GM12878 (cell line): Measurements from ENCODE around the gene AIP. TPM values are rescaled to one million over a fixed set of nuclear protein-coding genes. Genes with fewer than 3 reads are reported as not detected.
A peak's percentile ranks its signal among the peaks of the same experiment; 100 is the strongest.

Source experiments
- ATAC-seq: fragments of 200-7000 bp; cut with Tn5 transposase; 3 replicates; pipeline ENCODE4 v1.9.1; 2020; ENCODE audit warnings: mild to moderate bottlenecking, moderate library complexity
- BruUV-seq: library from RNA; stranded (reverse); fragments of 400-500 nt; replicated peaks from 2 replicates; lab custom pipeline; 2021; lab: Mats Ljungman, UMichigan
- CTCF ChIA-PET: fragments of 300-600 bp; sonication (Branson Sonifier 250); formaldehyde crosslinking; extraction: SDS; loops from one replicate; lab custom pipeline; 2021; ENCODE audit warnings: inconsistent platforms; lab: Yijun Ruan, JAX
- POLR2A ChIA-PET: fragments of 350-600 bp; formaldehyde crosslinking; extraction: SDS; loops from one replicate; lab custom pipeline; 2021; ENCODE audit warnings: inconsistent platforms; lab: Charles Lee
- RAD21 ChIA-PET: fragments of 300-600 bp; sonication (Branson Sonifier 250); formaldehyde crosslinking; loops from one replicate; lab custom pipeline; 2023; ENCODE audit warnings: antibody characterized with exemption; ENCODE audit not compliant: unreplicated experiment; lab: Charles Lee
- SMC1A ChIA-PET: fragments of 300-600 bp; sonication (Branson Sonifier 250); formaldehyde crosslinking; loops from one replicate; lab custom pipeline; 2023; ENCODE audit not compliant: unreplicated experiment, uncharacterized antibody; lab: Charles Lee
- DNase-seq: peaks from one replicate; pipeline ENCODE4 v3.0.0-alpha.2; 2011; ENCODE audit warnings: low read depth, low spot score
- FAIRE-seq: peaks from 3 replicates; lab custom pipeline; 2011; peaks lifted over from hg19 to GRCh38; lab: Jason Lieb, UNC
- H2AFZ ChIP-seq: 2 replicates; pipeline ENCODE4 v1.6.0; 2011; ENCODE audit warnings: low read depth, low read length, control low read depth; ENCODE audit not compliant: control insufficient read depth
- H3K27ac ChIP-seq: 2 replicates; pipeline ENCODE4 v1.5.1; 2011; ENCODE audit warnings: control low read depth; ENCODE audit not compliant: control insufficient read depth, insufficient read depth
- H3K27me3 ChIP-seq, 2 experiments: replicated peaks in 1 of 2; 2 replicates each; pipeline versions ENCODE4 v1.6.0 to v1.6.1; 2011; ENCODE audit warnings: low read length in 1 of 2; ENCODE audit not compliant: control insufficient read depth in 2 of 2, insufficient read depth in 2 of 2
- H3K36me3 ChIP-seq, 2 experiments: 2 replicates each; pipeline ENCODE4 v1.5.1; 2011; ENCODE audit warnings: low read length in 1 of 2; ENCODE audit not compliant: control insufficient read depth in 2 of 2, insufficient read depth in 2 of 2
- H3K4me1 ChIP-seq: 2 replicates; pipeline ENCODE4 v1.6.1; 2011; ENCODE audit warnings: mild to moderate bottlenecking, low read length, moderate library complexity, mixed read lengths; ENCODE audit not compliant: control insufficient read depth, insufficient read depth
- H3K4me2 ChIP-seq: 2 replicates; pipeline ENCODE4 v1.6.0; 2011; ENCODE audit warnings: control low read depth; ENCODE audit not compliant: control insufficient read depth, insufficient read depth
- H3K4me3 ChIP-seq: fragments of 200-600 bp; sonication (generic); 2 replicates; pipeline ENCODE4 v1.5.1; 2016
- H3K79me2 ChIP-seq: 2 replicates; pipeline ENCODE4 v1.6.0; 2011; ENCODE audit warnings: low read length; ENCODE audit not compliant: control insufficient read depth, insufficient read depth
- H3K9ac ChIP-seq: 2 replicates; pipeline ENCODE4 v1.8.0; 2011; ENCODE audit warnings: low read length, control low read depth, mixed read lengths; ENCODE audit not compliant: control insufficient read depth, insufficient read depth
- H3K9me3 ChIP-seq: replicated peaks from 3 replicates; pipeline ENCODE4 v1.5.1; 2011; ENCODE audit warnings: mild to moderate bottlenecking, low read length; ENCODE audit not compliant: control insufficient read depth, insufficient read depth
- H4K20me1 ChIP-seq: 2 replicates; pipeline ENCODE4 v1.6.0; 2011; ENCODE audit not compliant: control insufficient read depth, insufficient read depth
- BRCA1 ChIP-seq: IDR thresholded peaks from 2 replicates; pipeline ENCODE4 v1.6.1; 2011; ENCODE audit warnings: low read depth, low read length, improper control_type of control experiment
- CBFB ChIP-seq: IDR thresholded peaks from 2 replicates; pipeline ENCODE4 v1.6.1; 2016; ENCODE audit warnings: antibody characterized with exemption, low read depth
- EZH2 ChIP-seq: IDR thresholded peaks from 2 replicates; pipeline ENCODE4 v1.6.1; 2012; ENCODE audit warnings: low read depth, mild to moderate bottlenecking, control low read depth, inconsistent platforms, low read length, borderline replicate concordance; ENCODE audit not compliant: control insufficient read depth
- IKZF2 ChIP-seq, 2 experiments: fragments of 450-650 bp; IDR thresholded peaks; 2 replicates each; pipeline ENCODE4 v1.6.1; 2017; ENCODE audit warnings: mild to moderate bottlenecking in 2 of 2, moderate library complexity in 2 of 2
- MXI1 ChIP-seq: fragments of 150-350 bp; IDR thresholded peaks from 2 replicates; pipeline ENCODE4 v1.6.1; 2011; ENCODE audit warnings: low read depth, mild to moderate bottlenecking, inconsistent platforms, low read length, improper control_type of control experiment
- RBBP5 ChIP-seq: fragments of 200-600 bp; sonication (generic); conservative IDR thresholded peaks from 2 replicates; pipeline ENCODE4 v1.6.1; 2016
- ZNF274 ChIP-seq: IDR thresholded peaks from one replicate; pipeline ENCODE4 v1.8.0; 2011; ENCODE audit not compliant: insufficient read length, insufficient read depth
- WGBS: methylation state at CpG from one replicate; pipeline ENCODE4 v1.1.6; 2016; ENCODE audit warnings: low lambda C conversion rate; ENCODE audit not compliant: insufficient replicate concordance, insufficient coverage; ENCODE audit errors: missing lambda C conversion rate; 5-methylcytosine and 5-hydroxymethylcytosine counted together
- in situ Hi-C: fragments of 300-500 bp; cut with MboI; formaldehyde crosslinking; loops from 9 replicates; pipeline ENCODE4 v1.14.3; 2018; ENCODE audit warnings: mixed read lengths
- intact Hi-C: fragments of 100-400 bp; cut with micrococcal nuclease; formaldehyde crosslinking; loops from one replicate; pipeline ENCODE4 v1.14.2; 2022; ENCODE audit not compliant: unreplicated experiment
- polyA plus RNA-seq, 11 experiments: library from polyadenylated mRNA; depleted of rRNA in 4 of 11; unstranded in 6 of 11; stranded (reverse) in 5 of 11; fragments of >200 nt; fragmentation: Nextera tagmentation in 4 of 11; fragmentation: Illumina TruSeq in 1 of 11; extraction: Ambion mirVana in 4 of 11; extraction: Trizol in 1 of 11; gene quantifications; 1 replicate in 1 of 11; 2 replicates in 10 of 11; pipeline versions ENCODE4 v1.2.1 to v1.2.3, GENCODE V29; 2011 to 2016; ENCODE audit warnings: inconsistent platforms in 2 of 11, missing spikeins in 2 of 11, low read depth in 1 of 11
- total RNA-seq, 4 experiments: library from RNA; depleted of rRNA in 3 of 4; stranded (reverse); fragments of >200 nt in 3 of 4; fragmentation: Illumina TruSeq in 1 of 4; extraction: Trizol in 1 of 4; gene quantifications; 2 replicates each; pipeline versions ENCODE4 v1.2.1 to v1.2.3, GENCODE V29; 2013 to 2021
- TF ChIP-seq, protein P1 (sequence below): fragments of 450-650 bp; formaldehyde crosslinking; IDR thresholded peaks from 2 replicates; pipeline ENCODE4 v1.5.0; 2022; ENCODE audit warnings: mild to moderate bottlenecking, missing genetic modification characterization
- TF ChIP-seq, protein P2 (sequence below): fragments of 450-650 bp; IDR thresholded peaks from 2 replicates; pipeline ENCODE4 v1.6.1; 2016; ENCODE audit warnings: mild to moderate bottlenecking

The AIP gene
- total and polyA plus RNA-seq, 10 of the 15 experiments (the other 5 are each of a cell fraction or from before 2014, with no cell fraction given), result 12.6 to 164 (median 104) TPM

DNA sequence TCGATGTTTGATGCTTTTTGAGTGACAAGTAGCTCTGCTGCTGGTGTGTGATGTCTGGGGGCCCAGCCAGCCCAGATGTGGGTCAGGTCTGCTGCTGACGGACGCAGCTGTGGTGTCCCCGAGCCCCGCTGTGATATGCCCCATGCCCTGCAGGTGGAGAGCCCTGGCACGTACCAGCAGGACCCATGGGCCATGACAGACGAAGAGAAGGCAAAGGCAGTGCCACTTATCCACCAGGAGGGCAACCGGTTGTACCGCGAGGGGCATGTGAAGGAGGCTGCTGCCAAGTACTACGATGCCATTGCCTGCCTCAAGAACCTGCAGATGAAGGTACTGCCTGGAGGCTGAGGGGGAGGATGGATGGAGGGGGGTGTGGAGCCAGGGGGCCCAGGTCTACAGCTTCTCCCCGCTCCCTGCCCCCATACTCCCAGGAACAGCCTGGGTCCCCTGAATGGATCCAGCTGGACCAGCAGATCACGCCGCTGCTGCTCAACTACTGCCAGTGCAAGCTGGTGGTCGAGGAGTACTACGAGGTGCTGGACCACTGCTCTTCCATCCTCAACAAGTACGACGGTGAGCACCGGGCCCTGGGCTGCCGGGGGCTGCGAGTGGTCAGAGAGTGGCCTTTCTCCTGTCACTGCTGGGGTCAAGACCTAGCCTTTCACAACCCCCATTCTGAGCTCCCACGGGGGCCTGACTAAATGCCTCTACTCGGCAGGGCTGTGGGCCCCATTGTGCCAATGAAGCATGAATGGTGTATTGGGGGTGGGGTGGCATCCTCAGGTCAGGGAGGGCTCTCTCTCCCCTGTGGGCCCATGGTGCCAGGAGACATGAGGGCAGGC lies 7.3 kb downstream of the AIP start:
- no peak overlapping the region for H3K4me2 ChIP-seq
- intact Hi-C loops, result loop anchor here (10.0 kb wide), 1 partner anchor 225 kb away; the partner anchor contains the start of gene GRK2
- peaks cover 27% of the 10 kb centered on the region for H3K4me1 ChIP-seq
- in situ Hi-C loops, result no loop called here
- FAIRE-seq (no peak), ATAC-seq (no peak), DNase-seq (no peak)
- peaks cover 15% of the 10 kb centered on the region for H3K79me2 ChIP-seq
- H2AFZ ChIP-seq, result no peak overlapping the region
- CTCF ChIA-PET, result interaction anchor here (1.3 kb wide), 1 partner anchor 145 kb away, joined by 3 read pairs; no protein-coding TSS in a partner anchor
- H3K4me3 ChIP-seq, result no peak overlapping the region
- RAD21 ChIA-PET, result interaction anchor here (1.0 kb wide), 1 partner anchor 88 kb away, joined by 3 read pairs; the partner anchor contains the start of gene PPP1CA
- H4K20me1 ChIP-seq, result no peaks in the 10 kb centered on the region; the same call in 1 of the 2 replicates
- POLR2A ChIA-PET, result interaction anchor here (0.7 to 1.2 kb wide), 3 partner anchors 12 to 89 kb away, joined by 3 read pairs; partner anchors contain the start of gene PPP1CA
- H3K36me3 ChIP-seq, result peaks cover 4 to 25% of the 10 kb centered on the region in 2 experiments; a peak in 3 of 4 replicates
- no peak overlapping the region for H3K27ac ChIP-seq
- no peaks in the 10 kb centered on the region for H3K9me3 ChIP-seq
- TF ChIP-seq BRCA1 (no peak), RBBP5 (no peak), CBFB (no peak), EZH2 (no peak), ZNF274 (no peak), MXI1 (no peak), IKZF2 (IDR thresholded peaks at IDR 0.05) (no peak)
- TF ChIP-seq, protein P1, sequence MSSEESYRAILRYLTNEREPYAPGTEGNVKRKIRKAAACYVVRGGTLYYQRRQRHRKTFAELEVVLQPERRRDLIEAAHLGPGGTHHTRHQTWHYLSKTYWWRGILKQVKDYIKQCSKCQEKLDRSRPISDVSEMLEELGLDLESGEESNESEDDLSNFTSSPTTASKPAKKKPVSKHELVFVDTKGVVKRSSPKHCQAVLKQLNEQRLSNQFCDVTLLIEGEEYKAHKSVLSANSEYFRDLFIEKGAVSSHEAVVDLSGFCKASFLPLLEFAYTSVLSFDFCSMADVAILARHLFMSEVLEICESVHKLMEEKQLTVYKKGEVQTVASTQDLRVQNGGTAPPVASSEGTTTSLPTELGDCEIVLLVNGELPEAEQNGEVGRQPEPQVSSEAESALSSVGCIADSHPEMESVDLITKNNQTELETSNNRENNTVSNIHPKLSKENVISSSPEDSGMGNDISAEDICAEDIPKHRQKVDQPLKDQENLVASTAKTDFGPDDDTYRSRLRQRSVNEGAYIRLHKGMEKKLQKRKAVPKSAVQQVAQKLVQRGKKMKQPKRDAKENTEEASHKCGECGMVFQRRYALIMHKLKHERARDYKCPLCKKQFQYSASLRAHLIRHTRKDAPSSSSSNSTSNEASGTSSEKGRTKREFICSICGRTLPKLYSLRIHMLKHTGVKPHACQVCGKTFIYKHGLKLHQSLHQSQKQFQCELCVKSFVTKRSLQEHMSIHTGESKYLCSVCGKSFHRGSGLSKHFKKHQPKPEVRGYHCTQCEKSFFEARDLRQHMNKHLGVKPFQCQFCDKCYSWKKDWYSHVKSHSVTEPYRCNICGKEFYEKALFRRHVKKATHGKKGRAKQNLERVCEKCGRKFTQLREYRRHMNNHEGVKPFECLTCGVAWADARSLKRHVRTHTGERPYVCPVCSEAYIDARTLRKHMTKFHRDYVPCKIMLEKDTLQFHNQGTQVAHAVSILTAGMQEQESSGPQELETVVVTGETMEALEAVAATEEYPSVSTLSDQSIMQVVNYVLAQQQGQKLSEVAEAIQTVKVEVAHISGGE, result no peak
- TF ChIP-seq, protein P2, sequence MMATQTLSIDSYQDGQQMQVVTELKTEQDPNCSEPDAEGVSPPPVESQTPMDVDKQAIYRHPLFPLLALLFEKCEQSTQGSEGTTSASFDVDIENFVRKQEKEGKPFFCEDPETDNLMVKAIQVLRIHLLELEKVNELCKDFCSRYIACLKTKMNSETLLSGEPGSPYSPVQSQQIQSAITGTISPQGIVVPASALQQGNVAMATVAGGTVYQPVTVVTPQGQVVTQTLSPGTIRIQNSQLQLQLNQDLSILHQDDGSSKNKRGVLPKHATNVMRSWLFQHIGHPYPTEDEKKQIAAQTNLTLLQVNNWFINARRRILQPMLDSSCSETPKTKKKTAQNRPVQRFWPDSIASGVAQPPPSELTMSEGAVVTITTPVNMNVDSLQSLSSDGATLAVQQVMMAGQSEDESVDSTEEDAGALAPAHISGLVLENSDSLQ, result peak; percentile 16; the same call in 1 of the 2 replicates
- TSS peak; percentile 79 for BruUV-seq
- no peaks in the 10 kb centered on the region for H3K27me3 ChIP-seq
- WGBS, result 83% methylated on average over 23 of the region's 23 CpGs
- H3K9ac ChIP-seq, result no peak overlapping the region
- SMC1A ChIA-PET, result no interaction called here
